HG03159 (cell line): ENCODE measurements around the gene ETV3.

Source experiments
- ATAC-seq: cut with Tn5 transposase; IDR thresholded peaks from one replicate; pipeline ENCODE4 v1.9.1; 2021; ENCODE audit warnings: mild to moderate bottlenecking, moderate library complexity; ENCODE audit not compliant: unreplicated experiment

ETV3 gene

DNA sequence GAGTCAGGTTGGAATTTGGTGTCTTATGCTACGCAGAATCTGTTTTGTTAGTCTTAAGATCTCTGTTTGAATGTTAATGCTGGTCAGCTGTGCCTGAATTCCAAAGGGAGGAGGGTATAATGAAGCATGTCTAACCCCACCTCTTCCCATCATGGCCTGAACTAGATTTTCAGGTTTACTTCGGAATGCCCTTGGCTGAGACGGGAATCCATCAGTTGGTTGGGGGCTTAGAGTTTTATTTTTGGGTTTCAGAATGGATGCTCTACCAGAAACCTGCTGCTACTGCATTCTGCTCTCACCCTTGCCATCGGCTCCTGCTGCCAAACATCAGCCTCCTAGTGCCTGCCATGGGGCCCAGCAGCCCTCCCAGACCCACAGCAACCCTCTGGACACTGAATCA, 24.1 kb upstream of the ETV3 start:
- no peak for ATAC-seq

DNA sequence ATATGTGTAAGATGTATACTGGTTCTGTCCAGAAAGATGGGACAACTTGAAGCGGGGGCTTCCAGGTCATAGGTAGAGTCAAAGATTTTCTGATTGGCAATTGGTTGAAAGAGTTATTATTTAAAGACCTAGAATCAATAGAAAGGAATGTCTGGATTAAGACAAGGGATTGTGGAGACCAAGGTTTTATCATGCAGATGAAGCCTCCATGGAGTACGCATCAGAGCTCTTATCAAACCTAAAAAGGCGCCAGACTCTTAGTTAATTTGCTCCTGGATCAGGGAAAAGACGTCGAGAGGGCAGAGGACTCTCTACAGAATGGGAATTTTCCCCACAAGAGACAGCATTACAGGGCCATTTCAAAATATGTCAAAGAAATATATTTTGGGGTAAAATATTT, 23.7 kb upstream of the ETV3 start:
- no peak for ATAC-seq

DNA sequence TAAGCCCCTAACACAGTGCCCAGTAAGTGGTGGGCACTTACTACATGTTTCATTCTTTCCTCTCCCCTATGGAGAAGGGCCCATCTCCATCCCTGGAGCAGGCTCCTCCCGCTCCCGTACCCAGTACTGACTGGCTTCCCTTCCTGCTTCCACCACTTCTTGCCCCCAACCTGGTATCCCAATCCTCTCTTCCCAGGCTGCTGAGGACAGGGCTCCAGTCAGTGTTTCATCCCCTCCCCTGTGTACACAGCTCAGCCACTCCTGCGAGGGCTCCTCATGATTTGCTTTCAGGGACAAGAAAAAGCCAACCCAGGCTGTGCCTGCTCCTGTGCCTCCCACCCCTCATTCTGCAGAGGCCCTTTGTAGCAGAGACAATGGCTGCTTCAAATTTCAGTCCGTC, 20.8 kb upstream of the ETV3 start:
- ATAC-seq: no peak

DNA sequence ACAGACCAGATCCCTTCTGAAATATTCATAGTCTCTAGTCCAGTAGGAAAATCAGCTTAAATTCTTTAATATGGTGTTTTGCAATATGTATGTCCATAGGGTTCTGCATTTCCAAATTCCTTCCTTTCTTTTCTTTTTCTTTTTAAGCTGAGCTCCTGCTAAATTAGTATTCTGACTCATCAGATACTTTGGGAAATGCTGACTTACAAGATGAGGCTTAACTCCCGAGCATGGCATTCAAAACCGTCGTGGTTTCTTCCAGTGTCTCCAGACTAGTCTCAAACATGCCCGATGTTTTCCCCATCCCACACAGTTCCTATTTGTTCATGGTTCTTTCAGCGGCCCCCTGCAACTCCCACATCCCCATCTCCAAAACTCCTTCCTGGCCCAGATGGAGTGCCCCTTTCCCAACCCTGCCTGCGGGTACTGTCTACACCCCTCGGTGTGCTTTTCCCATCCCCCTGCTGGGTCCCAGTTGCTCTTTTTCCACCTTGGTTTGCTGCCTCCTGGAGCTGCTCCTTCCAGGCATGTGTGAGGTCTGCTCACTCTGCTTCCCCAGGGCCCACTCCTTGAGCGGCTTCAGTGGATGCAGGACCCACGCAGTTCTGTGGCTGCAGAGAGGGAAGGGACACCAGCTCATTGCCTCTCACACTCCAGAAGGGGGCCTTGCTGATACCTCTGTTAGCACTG, 19.5 kb upstream of the ETV3 start:
- ATAC-seq: no peak

DNA sequence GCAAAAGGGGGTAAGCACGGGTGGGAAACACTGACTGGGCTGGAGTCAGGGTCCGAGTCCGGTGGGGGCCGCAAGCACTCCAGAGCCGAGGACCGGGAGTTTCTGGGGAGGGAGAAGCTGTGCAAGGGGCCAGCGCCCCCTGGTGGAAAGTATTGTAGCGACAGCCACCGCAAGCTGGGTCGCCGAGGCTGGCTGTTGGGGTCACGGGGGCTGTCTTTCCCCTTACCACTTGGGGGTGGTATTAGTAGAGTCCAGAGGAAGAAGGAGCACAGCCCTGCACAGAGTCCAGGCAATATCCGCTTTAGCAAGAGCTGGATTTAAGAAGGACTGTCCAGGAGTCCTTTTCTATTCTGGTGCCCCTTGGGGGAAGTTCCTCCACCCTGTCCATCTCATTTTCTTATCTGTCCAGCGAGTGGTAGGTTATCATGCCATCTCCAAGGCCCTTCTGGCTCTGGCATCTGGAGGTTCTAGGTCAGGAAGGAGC, 17.9 kb upstream of the ETV3 start:
- no peak for ATAC-seq

DNA sequence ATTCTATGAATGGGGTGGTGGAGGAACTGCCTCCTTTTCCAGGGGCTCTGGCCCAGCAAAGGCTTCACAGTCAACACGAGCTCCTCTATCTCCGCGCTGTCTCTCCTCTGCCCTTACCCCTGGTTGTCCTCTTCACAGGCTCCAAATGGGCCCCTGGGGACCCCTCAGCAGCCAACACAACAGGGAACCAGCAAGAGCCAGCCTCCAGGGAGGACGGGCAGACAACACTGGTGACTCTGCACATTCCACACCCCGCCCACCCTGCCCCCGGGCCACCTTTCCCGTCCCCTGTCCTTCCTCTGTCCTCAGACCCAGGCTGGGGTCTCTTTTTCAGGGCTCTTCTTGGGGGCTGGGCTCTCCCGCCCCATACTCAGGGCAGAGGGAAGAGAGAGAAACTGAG, 17.5 kb upstream of the ETV3 start:
- ATAC-seq: no peak

DNA sequence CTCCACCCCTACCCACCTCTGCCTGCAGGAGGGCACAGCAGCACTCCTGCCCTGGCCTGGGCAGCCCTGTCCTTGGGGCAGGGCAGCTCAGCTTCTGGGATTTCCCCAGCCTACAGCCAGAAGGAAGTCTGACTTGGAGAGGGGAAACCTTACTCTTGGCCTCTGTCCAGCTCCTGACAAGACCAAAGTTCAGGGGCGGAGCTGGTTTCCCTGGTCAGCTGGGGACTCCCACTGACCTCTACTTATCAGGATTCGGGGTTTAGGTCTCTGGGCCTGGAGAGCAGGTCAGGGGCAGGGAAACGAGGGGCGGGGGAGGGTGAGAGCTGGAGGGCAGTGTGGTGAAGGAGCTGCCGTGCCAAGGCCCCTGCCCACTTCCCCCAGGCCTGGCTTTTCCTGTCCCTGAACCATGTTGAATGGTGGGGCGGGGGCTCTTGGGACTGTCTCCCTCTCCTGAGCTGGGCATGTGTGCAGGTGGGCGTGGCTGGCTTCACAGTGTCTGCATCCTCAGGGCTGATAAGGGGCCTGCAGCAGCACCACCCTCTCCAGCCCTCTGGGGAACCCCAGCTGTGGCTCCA, 16.8 kb upstream of the ETV3 start:
- no peak for ATAC-seq

DNA sequence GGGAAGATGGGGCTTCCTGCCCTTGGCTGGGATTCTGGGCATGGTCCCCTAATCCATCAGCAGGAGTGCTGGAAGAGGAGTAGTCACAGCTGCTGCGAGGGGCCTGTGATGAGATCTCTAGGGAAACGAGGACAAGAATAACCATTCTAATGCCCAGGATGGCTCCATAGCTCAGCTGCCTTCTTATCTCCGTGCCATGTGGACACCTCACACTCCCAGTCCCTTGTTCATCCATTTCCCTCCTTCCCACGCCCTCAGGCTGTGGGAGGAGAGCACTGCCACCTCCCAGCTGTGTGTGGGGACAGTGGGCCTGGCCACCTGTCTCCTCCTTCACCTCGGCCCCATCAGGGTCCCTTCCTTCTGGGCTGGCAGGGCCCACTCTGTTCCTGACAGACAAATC, 16.1 kb upstream of the ETV3 start:
- no peak for ATAC-seq

DNA sequence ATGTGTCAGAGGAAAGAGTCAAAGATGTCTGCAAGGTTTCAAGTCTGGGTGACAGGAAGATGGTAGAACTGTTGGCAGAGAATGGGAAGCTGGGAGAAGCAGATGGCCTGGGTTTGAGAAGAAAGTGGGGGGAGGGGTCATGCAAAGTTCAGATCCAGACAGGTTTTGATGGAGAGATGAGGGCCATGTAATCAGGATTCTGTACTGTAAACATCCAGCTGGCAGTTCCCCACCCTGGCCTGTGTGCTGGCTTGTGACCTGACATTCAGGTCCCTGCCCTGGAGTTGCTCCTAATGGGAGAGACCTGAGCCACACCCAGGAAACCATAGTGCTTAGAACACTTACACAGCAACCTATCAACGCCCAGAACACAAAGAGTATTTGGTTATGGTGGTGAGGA, 15.6 kb upstream of the ETV3 start:
- ATAC-seq: no peak

DNA sequence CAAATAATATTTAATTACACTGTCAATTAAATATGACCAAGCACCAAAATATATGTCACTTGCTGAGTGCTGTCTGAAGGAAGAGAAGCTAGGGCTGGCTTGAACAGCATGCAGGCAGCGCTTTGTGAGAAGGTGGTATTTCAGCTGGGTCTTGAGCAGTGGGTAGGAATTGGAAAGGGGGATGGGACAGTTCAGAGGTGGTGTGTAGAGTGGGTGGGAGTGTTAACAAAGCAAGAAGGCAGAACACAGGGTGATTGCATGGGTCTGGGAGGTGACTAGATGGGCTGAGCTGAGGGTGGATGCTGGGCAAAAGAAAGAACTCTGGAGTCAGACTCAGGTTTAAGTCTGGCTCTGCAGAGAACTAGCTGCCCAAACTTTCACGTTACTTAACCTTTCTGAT, 14.3 kb upstream of the ETV3 start:
- no peak for ATAC-seq

DNA sequence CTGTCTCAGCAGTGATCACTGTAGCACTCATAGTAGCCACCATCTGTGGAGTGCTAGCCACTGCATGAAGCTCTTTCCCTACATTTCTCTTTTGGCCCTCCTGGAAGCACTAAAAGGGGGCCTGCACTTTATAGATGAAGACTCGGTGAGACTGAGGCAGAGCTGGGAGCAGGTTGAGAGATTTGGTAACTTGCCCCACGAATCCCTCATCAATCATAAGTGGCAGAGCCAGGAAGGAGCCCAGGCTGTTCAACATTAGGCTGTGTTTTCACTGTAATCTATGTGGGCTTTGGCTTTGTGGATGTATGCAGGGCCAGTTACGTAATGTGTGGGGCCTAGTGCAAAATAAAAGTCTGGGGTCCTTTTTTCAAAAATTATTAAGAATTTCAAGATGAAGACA, 13.3 kb upstream of the ETV3 start:
- no peak for ATAC-seq

DNA sequence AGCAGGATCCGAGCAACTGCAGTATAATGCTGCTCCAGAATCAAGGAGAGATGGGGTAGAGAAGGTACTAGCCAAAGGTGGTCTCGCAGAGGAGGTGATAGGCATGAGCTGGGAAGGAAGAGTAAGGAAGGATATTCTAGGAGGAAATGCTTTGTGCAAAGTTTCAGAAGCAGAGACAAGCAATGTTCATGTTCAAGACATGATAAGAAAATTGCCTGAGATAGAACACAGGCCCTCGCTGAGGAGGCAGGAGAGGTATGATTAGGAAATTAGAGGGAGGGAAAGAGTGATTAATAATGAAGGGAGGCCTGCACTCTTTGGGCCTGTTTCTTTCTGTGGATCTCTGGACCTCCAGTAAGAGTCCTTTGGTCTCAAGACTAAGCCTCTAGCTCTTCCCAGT, 12.9 kb upstream of the ETV3 start:
- no peak for ATAC-seq

DNA sequence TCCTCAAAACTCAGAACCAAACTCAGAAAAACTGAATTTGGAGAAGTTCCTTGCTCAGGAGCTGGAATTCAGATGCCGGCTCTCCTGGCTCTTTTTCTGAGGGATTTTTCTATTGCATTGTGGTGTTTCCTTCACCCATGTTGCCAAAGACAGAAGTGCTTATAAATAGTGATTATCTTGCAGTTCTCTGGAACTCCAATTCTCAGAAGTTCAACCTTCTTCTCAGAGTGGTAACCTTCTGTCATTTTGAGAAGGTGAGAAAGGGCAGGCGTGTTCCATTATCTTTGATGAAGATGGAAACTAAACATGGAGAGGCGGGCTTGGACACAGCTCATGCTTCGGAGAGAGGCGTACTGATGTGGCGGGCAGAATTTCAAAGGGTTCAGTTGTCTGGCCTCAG, 12.4 kb upstream of the ETV3 start:
- no peak for ATAC-seq

DNA sequence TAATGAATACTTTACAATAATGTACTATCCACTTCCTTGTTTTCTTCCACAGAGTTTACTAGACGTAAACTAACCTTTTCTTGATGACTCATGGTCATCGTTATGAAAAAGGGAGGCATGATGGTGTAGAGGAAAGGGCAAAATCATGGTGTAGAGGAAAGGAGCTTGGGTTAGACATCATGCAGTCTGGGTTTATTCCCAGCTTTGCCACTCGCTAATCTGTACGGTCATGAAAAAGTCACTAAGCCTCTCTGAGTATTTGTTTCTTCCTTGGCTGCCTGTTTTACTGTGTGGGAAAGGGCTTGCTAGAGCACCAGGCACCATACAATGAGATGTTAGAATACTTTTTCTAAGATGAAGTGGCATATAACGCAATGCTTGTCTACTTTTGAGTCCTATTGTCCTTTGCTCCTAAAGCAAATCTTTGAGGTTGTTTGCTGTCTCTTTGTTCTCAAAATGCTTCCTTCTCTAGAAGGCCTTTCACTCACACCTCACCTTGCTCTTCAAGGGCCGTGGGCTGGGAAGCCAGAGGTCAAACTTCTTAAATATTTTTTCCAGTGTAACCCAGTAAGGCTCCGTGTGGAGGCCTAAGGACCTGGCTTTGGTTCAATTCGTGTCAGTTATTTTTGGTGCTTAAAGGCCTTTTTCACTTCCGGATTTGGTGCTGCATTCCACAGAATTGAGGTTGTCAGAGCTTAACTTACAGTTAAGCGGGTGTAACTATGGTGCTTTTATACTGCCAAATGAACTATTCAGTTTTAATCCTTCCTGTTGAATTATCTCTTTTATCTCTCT, 9.9 kb upstream of the ETV3 start:
- ATAC-seq: no peak

DNA sequence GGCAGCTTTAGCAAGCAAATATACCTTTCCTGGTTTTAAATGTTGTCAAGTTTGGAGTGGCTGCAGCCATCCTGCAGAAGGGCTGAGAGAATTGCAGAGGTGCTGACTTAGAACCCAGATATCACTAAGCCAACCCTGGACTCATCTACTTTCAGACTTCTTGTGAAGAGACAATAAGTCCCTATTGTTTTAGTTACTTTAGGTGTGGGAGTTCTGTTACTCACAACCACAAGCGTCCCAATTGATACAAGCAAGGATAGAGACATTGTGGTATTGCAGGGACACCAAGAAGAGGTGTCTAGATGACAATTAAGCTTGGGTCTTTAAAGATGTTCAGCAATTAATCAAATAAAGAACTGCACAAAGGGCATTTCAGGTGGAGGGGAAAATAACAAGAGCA, 8.8 kb upstream of the ETV3 start:
- ATAC-seq: no peak

DNA sequence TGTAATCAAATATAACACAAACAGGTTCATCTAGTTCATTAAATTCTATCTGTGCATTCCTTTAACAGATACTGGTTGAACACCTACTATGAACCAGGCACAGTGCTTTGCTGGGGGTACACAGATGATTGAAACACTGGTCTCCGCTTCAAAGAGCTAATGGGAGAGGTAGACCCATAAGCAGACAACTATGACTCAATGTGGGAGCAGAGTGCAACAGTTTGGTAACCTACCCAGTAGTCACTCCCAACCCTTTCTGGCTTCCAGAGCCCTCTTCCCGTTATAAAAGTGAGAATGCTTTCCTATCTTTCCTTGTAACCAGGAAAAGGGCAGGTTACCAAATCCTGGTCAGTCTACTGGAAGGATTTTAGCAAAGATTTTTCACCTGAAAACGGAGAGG, 8.0 kb upstream of the ETV3 start:
- no peak for ATAC-seq

DNA sequence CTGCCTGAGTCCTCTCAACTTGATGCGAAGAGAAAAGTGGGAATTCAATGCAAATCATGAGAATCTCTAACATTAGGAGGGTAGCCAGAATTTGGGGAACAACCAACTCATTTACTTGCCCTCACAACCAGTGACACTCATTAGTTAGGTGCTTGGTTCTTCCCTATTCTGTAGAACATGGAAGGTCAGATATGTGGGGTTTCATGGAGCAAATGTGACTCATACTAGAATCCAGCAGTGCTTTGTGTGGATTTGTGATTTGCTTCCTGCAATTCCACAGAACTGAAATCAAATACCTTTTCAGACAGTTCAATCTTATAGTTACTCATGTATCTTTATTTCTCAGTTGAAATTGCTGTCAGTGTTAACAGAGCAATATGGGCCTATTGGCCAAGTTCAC, 6.9 kb upstream of the ETV3 start:
- ATAC-seq: no peak

DNA sequence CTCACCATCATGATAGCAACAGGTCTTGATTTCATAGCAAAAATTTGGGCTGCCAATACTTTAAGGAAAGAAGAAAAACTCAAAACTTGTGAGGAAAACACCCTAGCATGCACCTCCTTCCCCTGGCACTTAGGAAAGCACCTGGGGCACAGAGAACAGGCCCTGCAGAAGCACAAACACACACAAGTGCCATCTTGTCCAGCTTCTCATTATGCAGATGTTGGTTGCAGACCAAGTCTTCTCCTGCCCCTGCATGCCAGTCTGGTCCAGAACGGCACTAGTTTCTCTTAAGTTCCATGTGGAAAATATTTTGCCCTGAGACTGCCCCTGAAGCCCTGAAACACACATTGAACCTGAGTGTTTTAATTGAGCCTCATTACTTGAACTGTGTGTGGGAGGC, 6.3 kb upstream of the ETV3 start:
- ATAC-seq: no peak

DNA sequence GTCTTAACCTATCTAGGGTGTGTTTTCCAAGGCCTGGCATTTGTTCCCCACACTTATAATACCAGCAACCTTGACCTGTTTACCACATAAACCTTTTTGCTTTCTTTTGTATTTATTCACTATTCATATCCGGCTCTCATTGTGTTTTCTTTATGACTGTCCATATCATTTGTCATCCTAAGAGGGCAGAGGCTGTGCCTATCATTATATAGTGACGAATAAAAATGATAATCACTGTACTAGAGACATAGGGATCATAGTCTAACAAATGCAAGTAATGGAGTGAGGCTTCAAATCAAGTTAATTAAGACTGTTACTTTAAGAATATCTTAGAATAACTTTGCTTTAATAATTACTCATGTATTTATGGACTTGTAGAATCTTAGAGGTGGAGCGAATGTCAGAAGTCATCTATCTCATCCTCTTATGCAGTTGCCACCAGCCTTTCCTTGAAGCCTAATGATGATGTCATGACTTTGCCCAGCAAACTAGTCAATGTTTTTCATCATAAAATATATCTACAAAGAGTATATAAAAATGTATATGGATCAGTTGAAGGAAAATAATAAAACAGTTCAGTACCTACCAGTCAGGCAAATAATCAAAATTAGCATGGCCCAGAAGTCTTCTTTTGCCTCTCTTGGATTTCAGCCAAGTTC, 4.7 kb upstream of the ETV3 start:
- ATAC-seq: no peak

DNA sequence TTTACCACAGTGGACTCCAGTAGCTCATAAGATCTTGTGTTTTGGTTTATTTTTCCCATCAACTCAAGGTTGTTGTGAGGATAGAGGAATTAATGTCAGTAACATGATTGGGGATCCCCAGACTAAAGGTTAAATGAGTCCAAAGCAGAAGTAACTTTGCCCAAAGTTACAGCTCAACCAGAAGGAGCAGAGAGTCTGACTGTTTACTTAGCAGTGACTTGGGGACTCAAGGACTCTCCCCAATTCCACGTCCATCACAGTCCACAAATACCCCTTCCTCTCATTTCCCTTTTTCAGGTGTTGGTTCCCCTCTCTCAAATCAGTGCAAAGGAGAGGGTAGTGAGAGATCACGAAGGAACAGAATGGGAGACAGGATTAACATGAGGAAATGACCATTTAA, 4.0 kb upstream of the ETV3 start:
- no peak for ATAC-seq

DNA sequence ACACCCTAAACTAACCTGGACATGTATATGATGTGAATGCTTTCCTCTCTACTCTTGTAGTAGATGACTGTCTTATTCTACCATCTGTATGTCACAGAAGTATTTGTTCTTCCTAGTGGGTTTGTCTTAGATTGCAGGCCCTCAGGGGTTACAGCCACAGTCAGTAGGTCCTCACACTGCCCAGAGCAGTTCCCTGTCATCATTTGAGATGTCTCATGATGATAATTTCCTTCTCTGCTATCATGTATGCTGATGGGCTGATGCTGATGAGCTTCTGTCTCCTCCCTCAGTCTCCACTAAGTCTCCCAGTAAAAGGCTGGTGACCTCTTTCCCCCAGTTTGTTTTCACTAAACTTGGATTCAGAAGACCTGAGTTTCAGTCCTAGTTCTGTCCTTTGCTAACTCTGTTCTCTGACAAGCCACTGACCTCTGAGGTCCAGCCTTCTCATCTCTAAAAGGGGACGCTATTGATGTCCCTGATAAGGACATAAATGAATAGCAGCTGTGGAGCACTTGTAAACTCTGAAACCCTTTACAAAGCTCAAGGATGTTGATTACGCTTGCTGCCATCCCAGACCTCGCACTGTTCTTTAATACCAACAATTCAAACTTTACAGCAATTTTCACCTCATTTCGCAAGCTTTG, 3.1 kb upstream of the ETV3 start:
- ATAC-seq: no peak
